Gastrocnemius medialis (tissue), 4 donors: ENCODE measurements around the gene CDK11B.

Experiments
- POLR2A ChIP-seq, 2 donors: fragments of 450-650 bp; IDR thresholded peaks; one replicate each; pipeline ENCODE4 v1.6.1; 2017; ENCODE audit warnings: antibody characterized with exemption in 2 of 2, mild to moderate bottlenecking in 2 of 2, moderate library complexity in 2 of 2
- TF ChIP-seq, protein P1 (sequence below), 5 experiments: fragments of 450-650 bp in 3 of 5; fragments of 200-600 bp in 2 of 5; sonication (generic) in 2 of 5; IDR thresholded peaks in 4 of 5; conservative IDR thresholded peaks in 1 of 5; 1 replicate in 4 of 5; 2 replicates in 1 of 5; pipeline ENCODE4 v1.5.1; 2016 to 2019; ENCODE audit warnings: antibody characterized with exemption in 5 of 5, mild to moderate bottlenecking in 3 of 5, moderate library complexity in 3 of 5

- TF ChIP-seq, protein P1, sequence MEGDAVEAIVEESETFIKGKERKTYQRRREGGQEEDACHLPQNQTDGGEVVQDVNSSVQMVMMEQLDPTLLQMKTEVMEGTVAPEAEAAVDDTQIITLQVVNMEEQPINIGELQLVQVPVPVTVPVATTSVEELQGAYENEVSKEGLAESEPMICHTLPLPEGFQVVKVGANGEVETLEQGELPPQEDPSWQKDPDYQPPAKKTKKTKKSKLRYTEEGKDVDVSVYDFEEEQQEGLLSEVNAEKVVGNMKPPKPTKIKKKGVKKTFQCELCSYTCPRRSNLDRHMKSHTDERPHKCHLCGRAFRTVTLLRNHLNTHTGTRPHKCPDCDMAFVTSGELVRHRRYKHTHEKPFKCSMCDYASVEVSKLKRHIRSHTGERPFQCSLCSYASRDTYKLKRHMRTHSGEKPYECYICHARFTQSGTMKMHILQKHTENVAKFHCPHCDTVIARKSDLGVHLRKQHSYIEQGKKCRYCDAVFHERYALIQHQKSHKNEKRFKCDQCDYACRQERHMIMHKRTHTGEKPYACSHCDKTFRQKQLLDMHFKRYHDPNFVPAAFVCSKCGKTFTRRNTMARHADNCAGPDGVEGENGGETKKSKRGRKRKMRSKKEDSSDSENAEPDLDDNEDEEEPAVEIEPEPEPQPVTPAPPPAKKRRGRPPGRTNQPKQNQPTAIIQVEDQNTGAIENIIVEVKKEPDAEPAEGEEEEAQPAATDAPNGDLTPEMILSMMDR (IDR thresholded peaks at IDR 0.05 in 4 of 5, conservative IDR thresholded peaks at IDR 0.05 in 1 of 5), result no peak
- no peak for TF ChIP-seq POLR2A (IDR thresholded peaks at IDR 0.05)
These were observed 55.0 kb downstream of the CDK11B start for GRCh38 chr1:1603671-1604373.
